ENCODE measurements around the gene HADHA.

The HADHA gene

GRCh38 chr2:26190369-26190768 lies 54.1 kb downstream of the HADHA start:
- no peak overlapping the region for H3K4me2 ChIP-seq (ENCODE audit: low read length)
- no peaks in the 10 kb centered on the region for H3K9me3 ChIP-seq (ENCODE audit: insufficient read depth, low read length)
- H3K4me1 ChIP-seq (ENCODE audit: low read length): peaks cover 5% of the 10 kb centered on the region
- H4K20me1 ChIP-seq (ENCODE audit: insufficient read depth, low read length): no peaks in the 10 kb centered on the region
- H3K27ac ChIP-seq (ENCODE audit: low read length): no peak overlapping the region
- no peak overlapping the region for H2AFZ ChIP-seq (ENCODE audit: low read depth, low read length)
- H3K36me3 ChIP-seq (replicated peaks; ENCODE audit: low read depth, low read length): peaks cover 33% of the 10 kb centered on the region
- H3K79me2 ChIP-seq (ENCODE audit: low read length): no peaks in the 10 kb centered on the region
- no peak for TF ChIP-seq CTCF (IDR thresholded peaks at IDR 0.05; ENCODE audit: low read depth, low read length)
- TF ChIP-seq EZH2phosphoT487 (IDR thresholded peaks at IDR 0.05; ENCODE audit: low read depth): no peak
- H3K4me3 ChIP-seq (ENCODE audit: low read length): no peak overlapping the region
- no peak overlapping the region for H3K9ac ChIP-seq (ENCODE audit: low read length)
- no peaks in the 10 kb centered on the region for H3K27me3 ChIP-seq (ENCODE audit: low read depth, low read length)

GRCh38 chr2:26189751-26190150 lies 54.7 kb downstream of the HADHA start:
- no peak overlapping the region for H2AFZ ChIP-seq (ENCODE audit: low read depth, low read length)
- H3K9ac ChIP-seq (ENCODE audit: low read length): no peak overlapping the region
- no peaks in the 10 kb centered on the region for H3K9me3 ChIP-seq (ENCODE audit: insufficient read depth, low read length)
- H3K4me3 ChIP-seq (ENCODE audit: low read length): no peak overlapping the region
- no peaks in the 10 kb centered on the region for H3K27me3 ChIP-seq (ENCODE audit: low read depth, low read length)
- H3K4me1 ChIP-seq (ENCODE audit: low read length): peaks cover 5% of the 10 kb centered on the region
- no peaks in the 10 kb centered on the region for H4K20me1 ChIP-seq (ENCODE audit: insufficient read depth, low read length)
- no peak for TF ChIP-seq CTCF (IDR thresholded peaks at IDR 0.05; ENCODE audit: low read depth, low read length)
- TF ChIP-seq EZH2phosphoT487 (IDR thresholded peaks at IDR 0.05; ENCODE audit: low read depth): no peak
- no peak overlapping the region for H3K27ac ChIP-seq (ENCODE audit: low read length)
- no peak overlapping the region for H3K4me2 ChIP-seq (ENCODE audit: low read length)
- peaks cover 27% of the 10 kb centered on the region for H3K36me3 ChIP-seq (replicated peaks; ENCODE audit: low read depth, low read length)
- no peaks in the 10 kb centered on the region for H3K79me2 ChIP-seq (ENCODE audit: low read length)

- no peak overlapping the region for H3K4me3 ChIP-seq (ENCODE audit: low read length)
- no peaks in the 10 kb centered on the region for H3K79me2 ChIP-seq (ENCODE audit: low read length)
- H3K9ac ChIP-seq (ENCODE audit: low read length): no peak overlapping the region
- no peak overlapping the region for H2AFZ ChIP-seq (ENCODE audit: low read depth, low read length)
- H3K9me3 ChIP-seq (ENCODE audit: insufficient read depth, low read length): no peaks in the 10 kb centered on the region
- TF ChIP-seq CTCF (IDR thresholded peaks at IDR 0.05; ENCODE audit: low read depth, low read length) (no peak), EZH2phosphoT487 (IDR thresholded peaks at IDR 0.05; ENCODE audit: low read depth) (no peak)
- no peak overlapping the region for H3K4me2 ChIP-seq (ENCODE audit: low read length)
- no peaks in the 10 kb centered on the region for H4K20me1 ChIP-seq (ENCODE audit: insufficient read depth, low read length)
- H3K36me3 ChIP-seq (replicated peaks; ENCODE audit: low read depth, low read length): peaks cover 20% of the 10 kb centered on the region
- H3K27ac ChIP-seq (ENCODE audit: low read length): no peak overlapping the region
- H3K4me1 ChIP-seq (ENCODE audit: low read length): peaks cover 3% of the 10 kb centered on the region
- no peaks in the 10 kb centered on the region for H3K27me3 ChIP-seq (ENCODE audit: low read depth, low read length)
These were observed 55.3 kb downstream of the HADHA start for GRCh38 chr2:26189123-26189522.

- no peaks in the 10 kb centered on the region for H3K27me3 ChIP-seq (ENCODE audit: low read depth, low read length)
- no peaks in the 10 kb centered on the region for H3K79me2 ChIP-seq (ENCODE audit: low read length)
- H3K36me3 ChIP-seq (replicated peaks; ENCODE audit: low read depth, low read length): peaks cover 13% of the 10 kb centered on the region
- H3K4me3 ChIP-seq (ENCODE audit: low read length): no peak overlapping the region
- no peak overlapping the region for H2AFZ ChIP-seq (ENCODE audit: low read depth, low read length)
- no peak overlapping the region for H3K27ac ChIP-seq (ENCODE audit: low read length)
- H4K20me1 ChIP-seq (ENCODE audit: insufficient read depth, low read length): no peaks in the 10 kb centered on the region
- no peaks in the 10 kb centered on the region for H3K4me1 ChIP-seq (ENCODE audit: low read length)
- TF ChIP-seq EZH2phosphoT487 (IDR thresholded peaks at IDR 0.05; ENCODE audit: low read depth) (no peak), CTCF (IDR thresholded peaks at IDR 0.05; ENCODE audit: low read depth, low read length) (no peak)
- no peaks in the 10 kb centered on the region for H3K9me3 ChIP-seq (ENCODE audit: insufficient read depth, low read length)
- H3K9ac ChIP-seq (ENCODE audit: low read length): no peak overlapping the region
- no peak overlapping the region for H3K4me2 ChIP-seq (ENCODE audit: low read length)
These were observed 56.8 kb downstream of the HADHA start for GRCh38 chr2:26187537-26188104.
